GM18511 (cell line): ENCODE measurements around the gene PIP5K1C.

Experiments
- ATAC-seq: cut with Tn5 transposase; IDR thresholded peaks from one replicate; pipeline ENCODE4 v1.9.1; 2021; ENCODE audit warnings: mild to moderate bottlenecking, moderate library complexity; ENCODE audit not compliant: unreplicated experiment

The PIP5K1C gene

GRCh38 chr19:3700242-3701032, at the start of gene PIP5K1C:
TSS of gene PIP5K1C (minus strand) at chr19:3700468. CDS start at chr19:3700390, 78 bp downstream.
- ATAC-seq, result peak; percentile 85

- no peak for ATAC-seq
These were observed 48.7 kb upstream of the PIP5K1C start for GRCh38 chr19:3748965-3749364.

- ATAC-seq, result no peak
These were observed 46.2 kb upstream of the PIP5K1C start for GRCh38 chr19:3746371-3747056.

GRCh38 chr19:3745363-3746045, 45.2 kb upstream of the PIP5K1C start:
- ATAC-seq, result no peak

GRCh38 chr19:3743486-3743885, 43.2 kb upstream of the PIP5K1C start:
- no peak for ATAC-seq

- no peak for ATAC-seq
These were observed 40.2 kb upstream of the PIP5K1C start for GRCh38 chr19:3740431-3740830.

GRCh38 chr19:3738477-3739220, 38.4 kb upstream of the PIP5K1C start:
- ATAC-seq, result no peak

GRCh38 chr19:3737487-3738205, 37.4 kb upstream of the PIP5K1C start:
- ATAC-seq, result no peak

- no peak for ATAC-seq
These were observed 35.9 kb upstream of the PIP5K1C start for GRCh38 chr19:3736106-3736724.

- no peak for ATAC-seq
These were observed 34.0 kb upstream of the PIP5K1C start for GRCh38 chr19:3734310-3734600.

GRCh38 chr19:3733549-3734309, 33.5 kb upstream of the PIP5K1C start:
- ATAC-seq, result no peak

- ATAC-seq, result no peak
These were observed 31.8 kb upstream of the PIP5K1C start for GRCh38 chr19:3732108-3732507.

GRCh38 chr19:3730457-3730958, 30.2 kb upstream of the PIP5K1C start:
- no peak for ATAC-seq

GRCh38 chr19:3725640-3726310, 25.5 kb upstream of the PIP5K1C start:
- ATAC-seq, result no peak

- no peak for ATAC-seq
These were observed 24.9 kb upstream of the PIP5K1C start for GRCh38 chr19:3725121-3725520.

GRCh38 chr19:3723883-3724282, 23.6 kb upstream of the PIP5K1C start:
- no peak for ATAC-seq

GRCh38 chr19:3723110-3723488, 22.8 kb upstream of the PIP5K1C start:
- no peak for ATAC-seq

- ATAC-seq, result no peak
These were observed 22.3 kb upstream of the PIP5K1C start for GRCh38 chr19:3722443-3723109.
